HG03064 (cell line): ENCODE data around the gene TRDN.
"Not testable (repeated sequence)": the region's sequence is repeated elsewhere in the genome, so short reads cannot be mapped to it uniquely, and the experiment has no call there.

Experiments used
- ATAC-seq: cut with Tn5 transposase; IDR thresholded peaks from one replicate; pipeline ENCODE4 v1.9.1; 2021; ENCODE audit warnings: low read depth; ENCODE audit not compliant: unreplicated experiment

TRDN gene

DNA sequence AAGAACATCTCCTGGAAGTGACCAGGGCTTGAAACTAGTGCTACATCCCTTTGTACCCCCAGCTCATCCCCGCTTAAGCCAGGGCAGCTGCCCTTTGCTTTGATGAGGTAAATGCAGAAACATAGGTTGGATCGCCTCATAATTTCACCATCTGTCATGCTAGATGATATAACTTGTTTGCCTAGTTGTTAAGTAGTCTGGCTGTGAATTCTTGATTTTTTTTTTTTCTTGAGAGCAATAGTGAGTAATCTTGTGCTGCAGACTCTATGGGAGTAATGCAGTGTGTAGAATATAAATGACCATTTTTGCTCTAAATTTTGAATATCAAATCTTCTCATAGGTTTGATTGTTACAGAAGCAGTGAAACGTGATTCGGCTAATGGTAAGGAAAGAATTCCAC lies 4.1 kb downstream of the TRDN start:
- ATAC-seq = no peak

GRCh38 chr6:123629258-123629941 lies 7.3 kb downstream of the TRDN start:
- no peak for ATAC-seq

DNA sequence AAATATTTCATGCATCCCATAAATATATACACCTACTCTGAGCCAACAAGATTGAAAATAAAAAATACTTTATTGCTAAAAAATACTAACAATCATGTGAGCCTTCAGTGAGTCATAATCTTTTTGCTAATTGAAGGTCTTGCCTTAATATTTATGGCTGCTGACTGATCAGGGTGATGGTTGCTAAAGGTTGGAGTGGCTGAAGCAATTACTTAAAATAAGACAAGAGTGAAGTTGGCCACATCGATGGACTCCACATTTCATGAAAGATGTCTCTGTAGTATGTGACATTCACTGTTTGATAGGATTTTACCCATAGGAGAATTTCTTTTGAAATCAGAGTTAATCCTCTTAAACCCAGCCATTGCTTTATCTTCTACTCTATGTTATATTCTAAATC lies 11.1 kb downstream of the TRDN start:
- ATAC-seq = no peak

- no peak for ATAC-seq
Observed at GRCh38 chr6:123622780-123623179, 14.0 kb downstream of the TRDN start.

DNA sequence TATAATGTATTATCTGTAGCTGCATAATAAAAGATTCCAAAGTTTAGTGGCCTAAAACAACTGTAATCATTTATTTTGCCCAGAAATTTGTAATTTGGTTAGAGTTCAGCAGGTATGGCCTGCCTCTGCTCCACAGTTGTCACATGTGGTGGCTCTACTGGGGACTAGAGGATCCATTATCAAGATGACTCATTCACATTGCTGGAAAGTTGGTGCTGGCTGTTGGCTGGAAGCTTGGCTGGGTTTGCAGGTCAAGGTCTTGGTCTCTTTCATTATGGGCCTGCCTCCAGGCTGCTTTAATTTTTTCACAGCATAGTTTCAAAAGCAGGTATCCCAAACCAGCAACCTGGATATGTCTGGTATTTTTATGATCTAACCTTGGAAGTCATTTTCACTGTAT lies 17.6 kb downstream of the TRDN start:
- ATAC-seq = no peak

DNA sequence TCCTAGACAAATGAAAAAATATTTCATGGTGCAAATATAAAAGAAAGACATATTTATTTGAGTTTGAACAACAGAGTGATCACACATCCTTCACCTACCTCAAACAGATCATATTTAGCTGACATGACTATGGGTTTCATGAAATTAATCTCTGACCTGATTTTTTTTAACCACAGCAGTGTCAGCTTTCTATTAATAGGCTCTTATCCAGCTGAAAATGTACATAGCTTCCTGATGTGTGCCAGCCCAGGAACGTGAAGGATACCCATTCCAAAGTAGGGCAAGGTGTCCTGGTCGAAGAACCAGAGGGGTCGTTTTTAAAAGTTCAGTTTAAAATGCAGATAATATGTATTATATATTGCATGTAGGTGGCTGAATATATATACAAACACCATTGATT lies 19.8 kb downstream of the TRDN start:
- no peak for ATAC-seq

GRCh38 chr6:123616016-123616415 lies 20.7 kb downstream of the TRDN start:
- ATAC-seq = no peak

DNA sequence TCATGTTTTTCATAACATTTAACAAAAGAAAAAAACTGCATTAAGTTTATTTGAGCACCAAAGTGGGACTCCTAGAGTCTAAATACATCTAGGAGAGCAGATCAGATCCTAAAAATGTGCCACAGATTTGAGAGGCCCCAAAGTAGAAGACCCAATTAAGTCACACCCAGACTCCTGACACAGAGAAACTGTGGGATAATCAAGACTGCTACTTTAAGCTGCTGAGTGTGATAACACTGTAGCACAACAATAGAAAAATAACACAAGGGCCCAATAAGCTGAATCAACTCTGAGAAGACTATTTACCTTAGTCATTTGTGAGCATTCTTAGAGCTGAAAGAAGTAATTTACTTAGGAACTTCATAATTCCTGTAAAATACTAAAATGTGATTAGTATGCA lies 26.0 kb downstream of the TRDN start:
- no peak for ATAC-seq

GRCh38 chr6:123604067-123604466 lies 32.7 kb downstream of the TRDN start:
- no peak for ATAC-seq

GRCh38 chr6:123598011-123598410 lies 38.7 kb downstream of the TRDN start:
- ATAC-seq = no peak

DNA sequence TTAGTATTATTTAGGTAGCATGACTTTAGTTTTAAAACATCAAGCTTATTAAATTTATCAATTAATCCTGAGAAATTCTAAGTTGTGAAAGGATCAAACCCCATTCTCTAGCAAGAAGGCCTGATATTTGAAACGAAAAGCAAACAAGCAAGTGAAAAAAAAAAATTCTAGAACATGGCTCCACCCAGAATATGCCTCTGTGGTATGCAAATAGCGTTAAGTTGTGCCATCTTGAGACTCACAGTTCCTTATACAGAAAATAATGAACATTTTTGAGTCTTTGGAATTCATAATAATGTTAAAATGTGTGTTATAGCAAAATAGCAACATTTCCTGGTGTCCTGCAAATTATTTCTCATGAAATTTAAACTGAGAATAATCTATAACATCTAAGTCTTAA lies 42.0 kb downstream of the TRDN start:
- no peak for ATAC-seq

- no peak for ATAC-seq
Observed at GRCh38 chr6:123592426-123592825, 44.3 kb downstream of the TRDN start.

DNA sequence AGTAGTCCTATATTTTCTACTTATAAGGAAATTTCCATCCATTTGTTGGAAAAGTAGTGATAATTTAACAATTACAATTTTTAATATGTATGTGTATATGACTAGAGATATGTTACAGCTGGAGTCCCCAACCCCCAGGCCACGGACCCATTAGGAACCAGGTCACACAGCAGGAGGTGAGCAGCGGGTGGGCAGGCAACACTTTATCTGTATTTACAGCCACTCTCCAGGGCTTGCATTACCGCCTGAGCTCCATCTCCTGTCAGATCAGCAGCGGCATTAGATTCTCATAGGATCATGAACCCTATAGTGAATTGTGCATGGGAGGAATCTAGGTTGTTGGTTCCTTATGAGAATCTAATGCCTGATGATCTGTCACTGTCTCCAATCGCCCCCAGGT lies 46.8 kb downstream of the TRDN start:
- no peak for ATAC-seq

DNA sequence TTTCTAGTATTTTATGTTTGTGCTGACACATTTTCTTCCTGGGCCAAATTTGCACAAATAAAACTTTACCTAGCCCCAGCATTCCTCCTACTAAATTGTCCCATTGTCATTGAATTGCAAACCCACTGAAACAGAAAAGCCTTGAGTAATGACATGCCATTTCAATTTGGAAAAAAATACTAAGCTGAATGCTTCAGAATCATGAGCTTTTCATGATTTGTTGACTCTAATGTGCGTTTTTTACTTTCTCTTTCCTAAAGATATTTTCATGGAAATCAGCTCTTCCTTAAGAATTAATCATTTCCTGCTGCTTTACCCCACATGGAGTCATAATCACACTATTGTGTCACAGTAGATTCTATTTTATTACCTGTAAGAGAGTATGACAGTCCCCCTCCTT lies 47.4 kb downstream of the TRDN start:
- ATAC-seq = no peak

DNA sequence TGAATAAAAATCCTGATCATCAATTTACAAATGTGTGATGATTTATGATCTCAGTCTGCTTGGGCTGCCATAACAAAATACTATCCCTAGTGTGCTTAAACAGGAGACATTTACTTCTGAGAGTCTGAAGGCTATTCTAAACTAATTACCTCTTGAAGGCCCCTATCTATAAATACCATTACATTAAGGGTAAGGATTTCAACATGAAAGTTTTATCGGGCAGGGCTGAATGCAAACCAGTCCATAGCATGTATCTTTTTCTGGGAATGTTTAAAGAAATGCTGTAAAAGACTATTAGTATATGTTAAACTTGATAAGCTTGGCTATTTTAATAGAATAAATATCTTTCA lies 48.2 kb downstream of the TRDN start:
- no peak for ATAC-seq

GRCh38 chr6:123587838-123588545 lies 48.8 kb downstream of the TRDN start:
- no peak for ATAC-seq

DNA sequence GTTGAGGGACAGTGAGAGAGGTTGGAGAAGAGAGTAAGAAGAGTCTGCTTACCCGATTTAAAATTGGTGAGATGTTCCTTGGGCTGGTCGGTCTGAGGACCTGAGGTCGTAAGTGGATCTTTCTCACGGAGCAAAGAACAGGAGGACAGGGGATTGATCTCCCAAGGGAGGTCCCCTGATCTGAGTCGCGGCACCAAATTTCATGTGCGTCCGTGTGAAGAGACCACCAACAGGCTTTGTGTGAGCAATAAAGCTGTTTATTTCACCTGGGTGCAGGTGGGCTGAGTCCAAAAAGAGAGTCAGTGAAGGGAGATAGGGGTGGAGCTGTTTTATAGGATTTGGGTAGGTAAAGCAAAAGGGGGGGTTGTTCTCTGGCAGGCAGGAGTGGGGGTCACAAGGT lies 49.3 kb downstream of the TRDN start:
- ATAC-seq = not testable (repeated sequence)

GRCh38 chr6:123580331-123580730 lies 56.4 kb downstream of the TRDN start:
- ATAC-seq = no peak

GRCh38 chr6:123575188-123575587 lies 61.6 kb downstream of the TRDN start:
- ATAC-seq = no peak

DNA sequence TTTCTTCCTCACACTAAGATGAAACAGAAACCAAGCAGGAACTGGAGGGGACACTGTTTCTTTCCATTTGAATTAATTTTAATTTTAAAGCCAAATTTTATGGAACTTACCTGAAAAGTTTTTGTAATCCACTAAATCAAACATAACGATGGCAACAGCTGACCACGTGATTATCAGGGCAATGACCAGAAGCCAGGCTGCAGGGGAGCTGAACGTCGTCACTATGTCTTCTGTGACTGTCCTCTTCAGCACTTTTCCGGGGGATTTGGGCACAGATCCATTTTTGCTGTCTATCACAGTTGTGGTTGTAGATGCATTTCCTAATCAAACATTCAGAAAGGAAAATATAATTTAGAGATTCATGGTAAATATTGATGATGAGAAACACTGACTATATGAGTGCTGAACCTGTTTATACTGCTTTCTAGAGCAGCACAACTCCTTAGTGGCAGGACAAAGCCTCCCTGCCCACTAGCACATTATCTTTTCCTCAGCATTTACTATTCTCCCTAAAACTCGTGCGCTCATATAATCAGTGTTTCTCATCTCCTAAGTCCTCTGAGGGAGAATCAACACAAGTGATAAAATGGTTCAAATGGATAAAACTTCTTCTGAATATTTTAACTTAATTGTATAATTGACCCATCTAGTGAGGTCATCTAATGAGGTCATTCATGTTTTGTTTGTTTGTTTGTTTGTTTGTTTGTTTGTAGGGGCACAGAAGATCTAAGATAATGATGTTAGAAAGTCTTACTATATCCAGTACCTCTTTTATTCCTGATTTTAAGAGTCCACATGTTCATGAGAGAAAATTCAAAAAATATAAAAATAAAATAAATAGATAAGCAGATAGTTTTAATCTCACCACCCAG lies 65.7 kb downstream of the TRDN start:
- no peak for ATAC-seq

- ATAC-seq = no peak
Observed at GRCh38 chr6:123569575-123569974, 67.2 kb downstream of the TRDN start.

DNA sequence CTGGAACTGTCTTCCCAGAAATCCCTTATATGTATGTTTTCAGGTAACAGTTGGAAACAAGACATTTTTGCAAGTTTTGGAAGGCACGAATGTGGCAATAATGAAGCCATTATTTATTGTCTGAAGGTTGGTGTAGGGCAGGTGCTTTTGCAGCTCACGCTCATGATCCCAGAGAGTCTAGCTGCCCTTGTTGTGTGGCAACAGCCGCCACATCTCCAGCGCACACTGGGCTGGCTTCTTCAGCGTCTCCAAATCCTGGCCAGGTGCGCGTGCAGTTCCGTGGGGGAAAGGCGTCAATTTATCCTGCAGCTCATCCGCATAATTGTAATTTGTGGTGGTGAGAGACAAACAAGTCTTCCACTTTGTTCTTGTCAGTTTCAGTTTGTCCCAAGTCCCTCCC lies 71.2 kb downstream of the TRDN start:
- no peak for ATAC-seq
